ENCODE results near the gene MBOAT7. TPM values are rescaled to one million over a fixed set of nuclear protein-coding genes. Genes with fewer than 3 reads are reported as not detected.

MBOAT7 gene, protein sequence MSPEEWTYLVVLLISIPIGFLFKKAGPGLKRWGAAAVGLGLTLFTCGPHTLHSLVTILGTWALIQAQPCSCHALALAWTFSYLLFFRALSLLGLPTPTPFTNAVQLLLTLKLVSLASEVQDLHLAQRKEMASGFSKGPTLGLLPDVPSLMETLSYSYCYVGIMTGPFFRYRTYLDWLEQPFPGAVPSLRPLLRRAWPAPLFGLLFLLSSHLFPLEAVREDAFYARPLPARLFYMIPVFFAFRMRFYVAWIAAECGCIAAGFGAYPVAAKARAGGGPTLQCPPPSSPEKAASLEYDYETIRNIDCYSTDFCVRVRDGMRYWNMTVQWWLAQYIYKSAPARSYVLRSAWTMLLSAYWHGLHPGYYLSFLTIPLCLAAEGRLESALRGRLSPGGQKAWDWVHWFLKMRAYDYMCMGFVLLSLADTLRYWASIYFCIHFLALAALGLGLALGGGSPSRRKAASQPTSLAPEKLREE
- total RNA-seq (2021) (109 to 126 TPM (median 113 TPM) in 3 replicates), Bru-seq, nascent RNA (percentile 65 among the genes with signal in this experiment)
- long read RNA-seq, experiment 1, transcript MBOAT7-206 (7 exons, 2,033 nt) = minor isoform, 10 of 428 reads
- long read RNA-seq, experiment 1, transcript MBOAT7-212 (2 exons, 3,039 nt) = minor isoform, 8 of 428 reads
- long read RNA-seq, experiment 1, transcript MBOAT7-201 (8 exons, 2,529 nt) = major isoform, 274 of 428 reads
- long read RNA-seq, experiment 1, partial matches to known transcripts = 55 of 428 reads
- long read RNA-seq, experiment 1, other reads (novel, unspliced or antisense) = 78 of 428 reads
- long read RNA-seq, experiment 2, transcript MBOAT7-201 (8 exons, 2,529 nt) = major isoform, 57 of 141 reads
- long read RNA-seq, experiment 2, transcript MBOAT7-212 (2 exons, 3,039 nt) = minor isoform, 7 of 141 reads
- long read RNA-seq, experiment 2, partial matches to known transcripts = 61 of 141 reads
- long read RNA-seq, experiment 2, other reads (novel, unspliced or antisense) = 15 of 141 reads
- long read RNA-seq, experiment 3, partial matches to known transcripts = 1 of 2 reads
- long read RNA-seq, experiment 3, other reads (novel, unspliced or antisense) = 0 of 2 reads

GRCh38 chr19:54189145-54189734 is at the start of gene MBOAT7:
Gene MBOAT7, minus strand, starts transcription at chr19:54189580. Its CDS starts 1,072 bp downstream, at chr19:54188508.
- DNase-seq (ENCODE audit: low spot score) (no peak), ATAC-seq (peak; percentile 2)
- H3K4me1 Mint-ChIP-seq = peaks cover 35% of the 10 kb centered on the region
- H3K9me3 Mint-ChIP-seq = no peaks in the 10 kb centered on the region
- H3K4me3 Mint-ChIP-seq = peak within 1 kb of the TSS; percentile 85
- H3K27me3 Mint-ChIP-seq (ENCODE audit: low read depth) = peaks cover 3% of the 10 kb centered on the region; the same call in 1 of the 2 replicates
- H3K27ac Mint-ChIP-seq = peak within 1 kb of the TSS; percentile 100
- ChIA-PET POLR2A (interaction anchor here (0.5 to 4.3 kb wide), 15 partner anchors 9 to 128 kb away, joined by 3 to 25 read pairs (median 5); partner anchors contain the start of genes RPS9 and TMC4), CTCF (interaction anchor here (0.6 to 4.2 kb wide), 25 partner anchors 9 to 396 kb away, joined by 3 to 84 read pairs (median 4); partner anchors contain the start of genes CNOT3, LENG1, TMC4 and TTYH1)
- H3K36me3 Mint-ChIP-seq = peaks cover 37% of the 10 kb centered on the region
- TF ChIP-seq, protein P1, sequence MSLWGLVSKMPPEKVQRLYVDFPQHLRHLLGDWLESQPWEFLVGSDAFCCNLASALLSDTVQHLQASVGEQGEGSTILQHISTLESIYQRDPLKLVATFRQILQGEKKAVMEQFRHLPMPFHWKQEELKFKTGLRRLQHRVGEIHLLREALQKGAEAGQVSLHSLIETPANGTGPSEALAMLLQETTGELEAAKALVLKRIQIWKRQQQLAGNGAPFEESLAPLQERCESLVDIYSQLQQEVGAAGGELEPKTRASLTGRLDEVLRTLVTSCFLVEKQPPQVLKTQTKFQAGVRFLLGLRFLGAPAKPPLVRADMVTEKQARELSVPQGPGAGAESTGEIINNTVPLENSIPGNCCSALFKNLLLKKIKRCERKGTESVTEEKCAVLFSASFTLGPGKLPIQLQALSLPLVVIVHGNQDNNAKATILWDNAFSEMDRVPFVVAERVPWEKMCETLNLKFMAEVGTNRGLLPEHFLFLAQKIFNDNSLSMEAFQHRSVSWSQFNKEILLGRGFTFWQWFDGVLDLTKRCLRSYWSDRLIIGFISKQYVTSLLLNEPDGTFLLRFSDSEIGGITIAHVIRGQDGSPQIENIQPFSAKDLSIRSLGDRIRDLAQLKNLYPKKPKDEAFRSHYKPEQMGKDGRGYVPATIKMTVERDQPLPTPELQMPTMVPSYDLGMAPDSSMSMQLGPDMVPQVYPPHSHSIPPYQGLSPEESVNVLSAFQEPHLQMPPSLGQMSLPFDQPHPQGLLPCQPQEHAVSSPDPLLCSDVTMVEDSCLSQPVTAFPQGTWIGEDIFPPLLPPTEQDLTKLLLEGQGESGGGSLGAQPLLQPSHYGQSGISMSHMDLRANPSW (CRISPR knock-in tag; conservative IDR thresholded peaks at IDR 0.05; ENCODE audit: low read depth) = no peak
- TF ChIP-seq, protein P2, sequence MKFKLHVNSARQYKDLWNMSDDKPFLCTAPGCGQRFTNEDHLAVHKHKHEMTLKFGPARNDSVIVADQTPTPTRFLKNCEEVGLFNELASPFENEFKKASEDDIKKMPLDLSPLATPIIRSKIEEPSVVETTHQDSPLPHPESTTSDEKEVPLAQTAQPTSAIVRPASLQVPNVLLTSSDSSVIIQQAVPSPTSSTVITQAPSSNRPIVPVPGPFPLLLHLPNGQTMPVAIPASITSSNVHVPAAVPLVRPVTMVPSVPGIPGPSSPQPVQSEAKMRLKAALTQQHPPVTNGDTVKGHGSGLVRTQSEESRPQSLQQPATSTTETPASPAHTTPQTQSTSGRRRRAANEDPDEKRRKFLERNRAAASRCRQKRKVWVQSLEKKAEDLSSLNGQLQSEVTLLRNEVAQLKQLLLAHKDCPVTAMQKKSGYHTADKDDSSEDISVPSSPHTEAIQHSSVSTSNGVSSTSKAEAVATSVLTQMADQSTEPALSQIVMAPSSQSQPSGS (CRISPR knock-in tag; IDR thresholded peaks at IDR 0.05; ENCODE audit: borderline replicate concordance, low read depth) = no peak
- no peak for TF ChIP-seq ZNF317 (CRISPR knock-in tag; IDR thresholded peaks at IDR 0.05; ENCODE audit: borderline replicate concordance, low read depth)
- TF ChIP-seq ZNF532 (CRISPR knock-in tag; IDR thresholded peaks at IDR 0.05; ENCODE audit: borderline replicate concordance) = no peak
- TF ChIP-seq E2F4 (CRISPR knock-in tag; IDR thresholded peaks at IDR 0.05; ENCODE audit: borderline replicate concordance, low read depth) = no peak
- TF ChIP-seq, protein P3, sequence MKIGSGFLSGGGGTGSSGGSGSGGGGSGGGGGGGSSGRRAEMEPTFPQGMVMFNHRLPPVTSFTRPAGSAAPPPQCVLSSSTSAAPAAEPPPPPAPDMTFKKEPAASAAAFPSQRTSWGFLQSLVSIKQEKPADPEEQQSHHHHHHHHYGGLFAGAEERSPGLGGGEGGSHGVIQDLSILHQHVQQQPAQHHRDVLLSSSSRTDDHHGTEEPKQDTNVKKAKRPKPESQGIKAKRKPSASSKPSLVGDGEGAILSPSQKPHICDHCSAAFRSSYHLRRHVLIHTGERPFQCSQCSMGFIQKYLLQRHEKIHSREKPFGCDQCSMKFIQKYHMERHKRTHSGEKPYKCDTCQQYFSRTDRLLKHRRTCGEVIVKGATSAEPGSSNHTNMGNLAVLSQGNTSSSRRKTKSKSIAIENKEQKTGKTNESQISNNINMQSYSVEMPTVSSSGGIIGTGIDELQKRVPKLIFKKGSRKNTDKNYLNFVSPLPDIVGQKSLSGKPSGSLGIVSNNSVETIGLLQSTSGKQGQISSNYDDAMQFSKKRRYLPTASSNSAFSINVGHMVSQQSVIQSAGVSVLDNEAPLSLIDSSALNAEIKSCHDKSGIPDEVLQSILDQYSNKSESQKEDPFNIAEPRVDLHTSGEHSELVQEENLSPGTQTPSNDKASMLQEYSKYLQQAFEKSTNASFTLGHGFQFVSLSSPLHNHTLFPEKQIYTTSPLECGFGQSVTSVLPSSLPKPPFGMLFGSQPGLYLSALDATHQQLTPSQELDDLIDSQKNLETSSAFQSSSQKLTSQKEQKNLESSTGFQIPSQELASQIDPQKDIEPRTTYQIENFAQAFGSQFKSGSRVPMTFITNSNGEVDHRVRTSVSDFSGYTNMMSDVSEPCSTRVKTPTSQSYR (CRISPR knock-in tag; IDR thresholded peaks at IDR 0.05) = no peak
- no peak for TF ChIP-seq ZNF423 (CRISPR knock-in tag; IDR thresholded peaks at IDR 0.05)
- TF ChIP-seq, protein P4, sequence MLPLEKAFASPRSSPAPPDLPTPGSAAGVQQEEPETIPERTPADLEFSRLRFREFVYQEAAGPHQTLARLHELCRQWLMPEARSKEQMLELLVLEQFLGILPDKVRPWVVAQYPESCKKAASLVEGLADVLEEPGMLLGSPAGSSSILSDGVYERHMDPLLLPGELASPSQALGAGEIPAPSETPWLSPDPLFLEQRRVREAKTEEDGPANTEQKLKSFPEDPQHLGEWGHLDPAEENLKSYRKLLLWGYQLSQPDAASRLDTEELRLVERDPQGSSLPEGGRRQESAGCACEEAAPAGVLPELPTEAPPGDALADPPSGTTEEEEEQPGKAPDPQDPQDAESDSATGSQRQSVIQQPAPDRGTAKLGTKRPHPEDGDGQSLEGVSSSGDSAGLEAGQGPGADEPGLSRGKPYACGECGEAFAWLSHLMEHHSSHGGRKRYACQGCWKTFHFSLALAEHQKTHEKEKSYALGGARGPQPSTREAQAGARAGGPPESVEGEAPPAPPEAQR (CRISPR knock-in tag; IDR thresholded peaks at IDR 0.05) = no peak
- peak; percentile 93 for TF ChIP-seq PRDM15 (CRISPR knock-in tag; IDR thresholded peaks at IDR 0.05)
- TF ChIP-seq, protein P5, sequence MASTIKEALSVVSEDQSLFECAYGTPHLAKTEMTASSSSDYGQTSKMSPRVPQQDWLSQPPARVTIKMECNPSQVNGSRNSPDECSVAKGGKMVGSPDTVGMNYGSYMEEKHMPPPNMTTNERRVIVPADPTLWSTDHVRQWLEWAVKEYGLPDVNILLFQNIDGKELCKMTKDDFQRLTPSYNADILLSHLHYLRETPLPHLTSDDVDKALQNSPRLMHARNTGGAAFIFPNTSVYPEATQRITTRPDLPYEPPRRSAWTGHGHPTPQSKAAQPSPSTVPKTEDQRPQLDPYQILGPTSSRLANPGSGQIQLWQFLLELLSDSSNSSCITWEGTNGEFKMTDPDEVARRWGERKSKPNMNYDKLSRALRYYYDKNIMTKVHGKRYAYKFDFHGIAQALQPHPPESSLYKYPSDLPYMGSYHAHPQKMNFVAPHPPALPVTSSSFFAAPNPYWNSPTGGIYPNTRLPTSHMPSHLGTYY (CRISPR knock-in tag; IDR thresholded peaks at IDR 0.05) = no peak
- TF ChIP-seq NR2C2 (CRISPR knock-in tag; IDR thresholded peaks at IDR 0.05) = no peak

Data from WTC11 (cell line).